KMS-11 (cell line): ENCODE data around the gene IKZF4.

ENCODE experiments used
- H2AFZ ChIP-seq: fragments of 200-600 bp; sonication (generic); 2 replicates; pipeline ENCODE4 v1.6.1; 2016; ENCODE audit warnings: antibody characterized with exemption, mixed run types, low read depth
- H3K27ac ChIP-seq: fragments of 200-600 bp; sonication (generic); 2 replicates; pipeline ENCODE4 v1.6.1; 2016; ENCODE audit warnings: mild to moderate bottlenecking, mixed run types
- H3K27me3 ChIP-seq: fragments of 200-600 bp; sonication (generic); 2 replicates; pipeline ENCODE4 v1.6.1; 2017; ENCODE audit warnings: mild to moderate bottlenecking, low read depth, mixed run types, moderate library complexity; ENCODE audit not compliant: insufficient read depth
- H3K36me3 ChIP-seq: fragments of 200-600 bp; sonication (generic); 2 replicates; pipeline ENCODE4 v1.6.1; 2017; ENCODE audit warnings: mild to moderate bottlenecking, mixed run types; ENCODE audit not compliant: insufficient read depth
- H3K4me1 ChIP-seq: fragments of 200-600 bp; sonication (generic); 2 replicates; pipeline ENCODE4 v1.6.1; 2016; ENCODE audit warnings: mild to moderate bottlenecking, low read depth, mixed run types; ENCODE audit not compliant: poor library complexity, severe bottlenecking
- H3K4me2 ChIP-seq: fragments of 200-600 bp; sonication (generic); 2 replicates; pipeline ENCODE4 v1.7.0; 2016; ENCODE audit warnings: mild to moderate bottlenecking, mixed run types
- H3K4me3 ChIP-seq: fragments of 200-600 bp; sonication (generic); IDR thresholded peaks from 2 replicates; pipeline ENCODE4 v1.6.1; 2017; ENCODE audit warnings: low read depth, low read length, mixed read lengths; ENCODE audit not compliant: insufficient read depth
- H3K79me2 ChIP-seq: fragments of 200-600 bp; sonication (generic); 2 replicates; pipeline ENCODE4 v1.6.1; 2016; ENCODE audit warnings: low read depth, mixed run types; ENCODE audit not compliant: insufficient read depth
- H3K9ac ChIP-seq: fragments of 200-600 bp; sonication (generic); 2 replicates; pipeline ENCODE4 v1.6.1; 2016; ENCODE audit warnings: mild to moderate bottlenecking, mixed run types
- H4K20me1 ChIP-seq: fragments of 200-600 bp; sonication (generic); 2 replicates; pipeline ENCODE4 v1.6.1; 2016; ENCODE audit warnings: mild to moderate bottlenecking, mixed run types; ENCODE audit not compliant: insufficient read depth
- TF ChIP-seq, protein P1 (sequence below): fragments of 200-600 bp; sonication (generic); conservative IDR thresholded peaks from 2 replicates; pipeline ENCODE4 v1.6.1; 2017; ENCODE audit warnings: low read depth, mild to moderate bottlenecking, antibody characterized with exemption, low read length, moderate library complexity, mixed read lengths

IKZF4 gene

DNA sequence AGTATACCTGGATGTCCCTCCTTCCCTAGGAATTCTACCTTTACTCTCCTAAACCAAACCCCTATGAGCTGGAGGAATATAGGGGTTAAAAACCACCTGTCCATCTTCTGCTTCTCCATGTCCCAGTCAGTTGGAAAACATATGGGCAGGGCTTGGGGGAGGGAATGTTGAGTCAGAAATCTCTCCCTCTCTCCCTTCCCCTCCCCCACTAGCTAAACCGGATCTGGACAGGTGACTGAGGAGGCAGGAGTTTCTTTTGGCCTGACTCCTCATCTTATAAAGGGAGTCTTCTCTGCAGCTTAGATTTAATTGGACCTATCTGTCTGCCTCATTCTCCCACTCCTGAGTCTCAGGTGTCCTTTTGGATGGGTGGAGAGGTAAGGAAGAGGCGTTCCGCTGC is 65.3 kb downstream of the IKZF4 start:
- Histone ChIP-seq H3K79me2 (no peaks in the 10 kb centered on the region), H3K4me2 (no peak overlapping the region), H3K27ac (no peak overlapping the region), H3K4me3 (no peak overlapping the region), H4K20me1 (no peaks in the 10 kb centered on the region), H2AFZ (no peak overlapping the region), H3K4me1 (no peaks in the 10 kb centered on the region), H3K9ac (no peak overlapping the region), H3K27me3 (peaks cover 22% of the 10 kb centered on the region; the same call in 1 of the 2 replicates), H3K36me3 (no peaks in the 10 kb centered on the region)
- TF ChIP-seq, protein P1, sequence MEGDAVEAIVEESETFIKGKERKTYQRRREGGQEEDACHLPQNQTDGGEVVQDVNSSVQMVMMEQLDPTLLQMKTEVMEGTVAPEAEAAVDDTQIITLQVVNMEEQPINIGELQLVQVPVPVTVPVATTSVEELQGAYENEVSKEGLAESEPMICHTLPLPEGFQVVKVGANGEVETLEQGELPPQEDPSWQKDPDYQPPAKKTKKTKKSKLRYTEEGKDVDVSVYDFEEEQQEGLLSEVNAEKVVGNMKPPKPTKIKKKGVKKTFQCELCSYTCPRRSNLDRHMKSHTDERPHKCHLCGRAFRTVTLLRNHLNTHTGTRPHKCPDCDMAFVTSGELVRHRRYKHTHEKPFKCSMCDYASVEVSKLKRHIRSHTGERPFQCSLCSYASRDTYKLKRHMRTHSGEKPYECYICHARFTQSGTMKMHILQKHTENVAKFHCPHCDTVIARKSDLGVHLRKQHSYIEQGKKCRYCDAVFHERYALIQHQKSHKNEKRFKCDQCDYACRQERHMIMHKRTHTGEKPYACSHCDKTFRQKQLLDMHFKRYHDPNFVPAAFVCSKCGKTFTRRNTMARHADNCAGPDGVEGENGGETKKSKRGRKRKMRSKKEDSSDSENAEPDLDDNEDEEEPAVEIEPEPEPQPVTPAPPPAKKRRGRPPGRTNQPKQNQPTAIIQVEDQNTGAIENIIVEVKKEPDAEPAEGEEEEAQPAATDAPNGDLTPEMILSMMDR = no peak

DNA sequence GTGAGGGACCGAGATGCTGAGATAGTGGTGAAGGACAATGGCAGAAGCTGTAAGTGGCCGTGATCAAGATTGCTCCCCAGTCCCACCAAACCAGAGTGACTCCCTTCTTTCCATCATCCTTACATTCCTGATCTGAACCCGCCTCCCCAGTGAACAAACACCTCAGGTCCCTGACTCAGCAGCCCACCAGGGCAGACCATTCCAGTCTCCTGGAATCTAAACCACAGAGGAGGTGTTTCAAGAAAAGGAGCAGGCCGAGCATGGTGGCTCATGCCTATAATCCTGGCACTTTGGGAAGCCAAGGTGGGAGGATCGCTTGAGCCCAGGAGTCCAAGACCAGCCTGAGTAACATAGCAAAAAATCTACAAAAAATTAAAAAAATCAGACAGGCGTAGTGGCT is 65.8 kb downstream of the IKZF4 start:
- H3K36me3 ChIP-seq = no peaks in the 10 kb centered on the region

DNA sequence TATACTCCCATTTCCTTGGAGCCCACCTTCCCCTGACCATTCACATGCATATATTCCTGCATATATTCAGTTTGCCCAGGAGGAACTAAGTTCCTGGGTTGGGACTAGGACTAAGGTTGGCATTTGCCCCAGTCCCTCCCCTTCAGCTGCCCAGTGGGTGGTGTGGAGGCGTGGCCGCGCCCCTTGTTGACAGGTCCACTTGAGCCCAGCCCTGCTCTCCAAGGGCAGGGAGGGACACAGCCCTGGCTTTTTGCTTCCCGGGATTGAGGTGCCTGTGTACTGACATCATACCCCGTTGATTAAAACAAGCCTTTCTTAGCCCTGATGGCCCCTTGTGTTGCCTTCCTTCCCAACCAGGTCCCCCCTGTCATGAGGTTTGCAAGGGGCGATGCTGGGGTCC is 66.4 kb downstream of the IKZF4 start:
- H3K36me3 ChIP-seq = no peaks in the 10 kb centered on the region
- no peak overlapping the region for H2AFZ ChIP-seq

More for the DNA sequence above, 65.8 kb downstream of the IKZF4 start:
- peaks cover 18% of the 10 kb centered on the region; the same call in 1 of the 2 replicates for H3K27me3 ChIP-seq
- no peak overlapping the region for H3K4me3 ChIP-seq
- TF ChIP-seq, protein P1 = no peak; the same call in 1 of the 2 replicates
- H2AFZ ChIP-seq = no peak overlapping the region
- H3K79me2 ChIP-seq = no peaks in the 10 kb centered on the region
- H4K20me1 ChIP-seq = no peaks in the 10 kb centered on the region
- H3K9ac ChIP-seq = no peak overlapping the region
- H3K4me2 ChIP-seq = no peak overlapping the region
- no peaks in the 10 kb centered on the region for H3K4me1 ChIP-seq
- no peak overlapping the region for H3K27ac ChIP-seq

More for the DNA sequence above, 66.4 kb downstream of the IKZF4 start:
- Histone ChIP-seq H3K27ac (no peak overlapping the region), H3K4me2 (no peak overlapping the region), H3K79me2 (no peaks in the 10 kb centered on the region), H3K9ac (no peak overlapping the region), H3K4me1 (no peaks in the 10 kb centered on the region), H4K20me1 (no peaks in the 10 kb centered on the region), H3K27me3 (peaks cover 12% of the 10 kb centered on the region; the same call in 1 of the 2 replicates), H3K4me3 (no peak overlapping the region)
- TF ChIP-seq, protein P1 = no peak
